Sigmoid colon (tissue), 7 donors: ENCODE results near the gene MYO5A. TPM values are rescaled to one million over a fixed set of nuclear protein-coding genes. Genes with fewer than 3 reads are reported as not detected.
"Not testable (repeated sequence)": the region's sequence is repeated elsewhere in the genome, so short reads cannot be mapped to it uniquely, and the experiment has no call there.

ENCODE experiments used
- DNase-seq: peaks from one replicate; pipeline ENCODE4 v3.0.0-alpha.2; 2019
- H3K27ac ChIP-seq, 4 donors: fragments of 200-600 bp; sonication (generic); one replicate each; pipeline ENCODE4 v1.5.1; 2016 to 2019; ENCODE audit warnings: mild to moderate bottlenecking in 1 of 4
- H3K27me3 ChIP-seq, 3 donors: fragments of 200-600 bp; sonication (generic); one replicate each; pipeline ENCODE4 v1.5.1; 2019; ENCODE audit warnings: mild to moderate bottlenecking in 1 of 3
- H3K36me3 ChIP-seq, 4 donors: fragments of 200-600 bp; sonication (generic); one replicate each; pipeline ENCODE4 v1.5.1; 2016 to 2019
- H3K4me1 ChIP-seq, 4 donors: fragments of 200-600 bp; sonication (generic); one replicate each; pipeline ENCODE4 v1.5.1; 2017 to 2019
- H3K4me3 ChIP-seq, 4 donors: fragments of 200-600 bp; sonication (generic); one replicate each; pipeline ENCODE4 v1.5.1; 2017 to 2019; ENCODE audit warnings: mild to moderate bottlenecking in 2 of 4, moderate library complexity in 1 of 4
- H3K9me3 ChIP-seq, 4 donors: fragments of 200-600 bp in 3 of 4; sonication (generic) in 3 of 4; one replicate each; pipeline versions ENCODE4 v1.5.1 to v1.6.1; 2013 to 2019
- EP300 ChIP-seq, 4 donors: sonication (generic); formaldehyde crosslinking; IDR thresholded peaks; one replicate each; pipeline ENCODE4 v1.6.1; 2017; ENCODE audit warnings: antibody characterized with exemption in 4 of 4
- POLR2A ChIP-seq, 2 donors: fragments of 450-650 bp; IDR thresholded peaks; one replicate each; pipeline ENCODE4 v1.6.1; 2016; ENCODE audit warnings: antibody characterized with exemption in 2 of 2, mild to moderate bottlenecking in 2 of 2, moderate library complexity in 2 of 2
- POLR2AphosphoS5 ChIP-seq, 4 donors: sonication (generic); formaldehyde crosslinking; IDR thresholded peaks; one replicate each; pipeline ENCODE4 v1.6.1; 2017; ENCODE audit warnings: antibody characterized with exemption in 4 of 4
- WGBS, 2 donors: extraction: QIAGEN DNeasy Blood & Tissue Kit; methylation state at CpG; one replicate each; pipeline ENCODE4 v1.1.7; 2013; 5-methylcytosine and 5-hydroxymethylcytosine counted together
- intact Hi-C: fragments of 100-400 bp; cut with DNase I; formaldehyde crosslinking; loops from one replicate; pipeline ENCODE4 v1.15.1; 2023
- polyA plus RNA-seq, 3 donors: library from polyadenylated mRNA; stranded (reverse); fragments of 200-250 nt; gene quantifications; one replicate each; pipeline ENCODE4 v1.2.3, GENCODE V29; 2013
- total RNA-seq, 4 donors: library from RNA; depleted of rRNA; stranded (reverse); fragments of >200 nt; gene quantifications; one replicate each; pipeline ENCODE4 v1.1.0, GENCODE V29; 2016
- TF ChIP-seq, protein P1 (sequence below), 4 experiments: fragments of 450-650 bp in 3 of 4; fragments of 200-600 bp in 1 of 4; IDR thresholded peaks; one replicate each; pipeline ENCODE4 v1.5.1; 2016 to 2019; ENCODE audit warnings: antibody characterized with exemption in 4 of 4, mild to moderate bottlenecking in 3 of 4, moderate library complexity in 2 of 4
- donor health status: healthy with polysubstance abuse.
- donor health status: Bipolar disorder and iron deficiency.
- donor health status: healthy.

MYO5A gene
- total and polyA plus RNA-seq, 7 donors = 2.1 to 46.0 (median 23.5) TPM

DNA sequence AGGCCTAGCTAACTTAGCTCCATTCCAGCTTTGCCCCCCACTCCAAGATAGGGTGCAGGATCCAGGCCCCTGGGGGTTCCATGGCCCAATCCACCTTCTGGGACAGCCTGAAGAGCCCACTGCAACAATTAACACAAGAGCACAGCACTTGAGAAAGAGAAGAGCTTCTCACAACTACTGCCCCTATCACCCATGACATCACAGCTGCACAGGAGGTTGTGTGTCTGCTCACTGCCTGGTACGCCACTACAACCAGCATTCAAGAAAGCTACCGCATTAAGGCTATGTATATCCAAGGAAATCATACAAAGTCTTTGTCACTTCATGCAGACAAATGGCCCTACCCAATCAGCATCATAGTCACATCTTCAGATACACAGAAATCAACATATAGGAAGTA, 62.0 kb downstream of the MYO5A start:
- Histone ChIP-seq H3K9me3 (no peaks in the 10 kb centered on the region), H3K4me3 (no peak overlapping the region), H3K36me3 (no peaks in the 10 kb centered on the region), H3K27ac (no peak overlapping the region), H3K4me1 (peaks cover 0 to 18% (median 0%) of the 10 kb centered on the region in 4 donors), H3K27me3 (no peaks in the 10 kb centered on the region)
- no peak for DNase-seq
- intact Hi-C loops = loop anchor here (10.0 kb wide), 1 partner anchor 52 kb away; no protein-coding TSS in a partner anchor
- 97 to 99% methylated on average over 2 of the region's 2 CpGs for WGBS, 2 donors
- TF ChIP-seq, protein P1, sequence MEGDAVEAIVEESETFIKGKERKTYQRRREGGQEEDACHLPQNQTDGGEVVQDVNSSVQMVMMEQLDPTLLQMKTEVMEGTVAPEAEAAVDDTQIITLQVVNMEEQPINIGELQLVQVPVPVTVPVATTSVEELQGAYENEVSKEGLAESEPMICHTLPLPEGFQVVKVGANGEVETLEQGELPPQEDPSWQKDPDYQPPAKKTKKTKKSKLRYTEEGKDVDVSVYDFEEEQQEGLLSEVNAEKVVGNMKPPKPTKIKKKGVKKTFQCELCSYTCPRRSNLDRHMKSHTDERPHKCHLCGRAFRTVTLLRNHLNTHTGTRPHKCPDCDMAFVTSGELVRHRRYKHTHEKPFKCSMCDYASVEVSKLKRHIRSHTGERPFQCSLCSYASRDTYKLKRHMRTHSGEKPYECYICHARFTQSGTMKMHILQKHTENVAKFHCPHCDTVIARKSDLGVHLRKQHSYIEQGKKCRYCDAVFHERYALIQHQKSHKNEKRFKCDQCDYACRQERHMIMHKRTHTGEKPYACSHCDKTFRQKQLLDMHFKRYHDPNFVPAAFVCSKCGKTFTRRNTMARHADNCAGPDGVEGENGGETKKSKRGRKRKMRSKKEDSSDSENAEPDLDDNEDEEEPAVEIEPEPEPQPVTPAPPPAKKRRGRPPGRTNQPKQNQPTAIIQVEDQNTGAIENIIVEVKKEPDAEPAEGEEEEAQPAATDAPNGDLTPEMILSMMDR (IDR thresholded peaks at IDR 0.05) = no peak

DNA sequence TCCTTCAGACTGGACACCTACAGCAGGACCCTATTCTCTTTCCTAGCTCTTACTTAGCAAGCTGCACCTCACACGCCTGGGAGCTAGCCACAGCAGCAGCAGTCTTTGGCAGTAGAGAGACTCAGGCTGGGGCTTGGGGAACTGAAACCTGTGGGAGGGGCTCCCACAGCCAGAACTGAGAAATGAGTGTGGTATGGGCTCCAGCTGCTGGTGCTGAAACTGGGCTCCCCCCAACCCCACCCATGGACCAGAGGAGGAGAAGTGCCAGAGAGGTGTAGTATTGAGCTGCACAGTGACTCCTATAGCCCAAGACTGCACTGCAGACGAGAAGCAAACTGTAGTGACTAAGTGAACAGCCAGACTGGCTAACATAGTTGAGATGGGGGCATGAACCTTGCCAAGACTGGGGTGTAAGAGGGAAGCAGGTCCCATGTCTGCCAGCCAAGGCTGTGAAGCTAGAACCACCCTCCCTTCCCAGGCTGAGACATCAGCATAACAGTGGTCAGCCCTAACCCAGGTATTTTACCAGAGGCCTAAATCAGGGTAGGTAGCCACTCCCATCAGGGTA, 62.5 kb downstream of the MYO5A start:
- H3K27me3 ChIP-seq = no peaks in the 10 kb centered on the region
- intact Hi-C loops = loop anchor here (10.0 kb wide), 1 partner anchor 51 kb away; no protein-coding TSS in a partner anchor
- no peaks in the 10 kb centered on the region for H3K36me3 ChIP-seq
- DNase-seq = peak; percentile 68
- no peak for TF ChIP-seq POLR2AphosphoS5 (IDR thresholded peaks at IDR 0.05)
- TF ChIP-seq EP300 (IDR thresholded peaks at IDR 0.05) = no peak
- no peak overlapping the region for H3K4me3 ChIP-seq
- H3K4me1 ChIP-seq = peaks cover 0 to 18% (median 0%) of the 10 kb centered on the region in 4 donors
- 57 to 76% methylated on average over 2 of the region's 2 CpGs for WGBS, 2 donors
- no peaks in the 10 kb centered on the region for H3K9me3 ChIP-seq
- H3K27ac ChIP-seq = no peak overlapping the region

DNA sequence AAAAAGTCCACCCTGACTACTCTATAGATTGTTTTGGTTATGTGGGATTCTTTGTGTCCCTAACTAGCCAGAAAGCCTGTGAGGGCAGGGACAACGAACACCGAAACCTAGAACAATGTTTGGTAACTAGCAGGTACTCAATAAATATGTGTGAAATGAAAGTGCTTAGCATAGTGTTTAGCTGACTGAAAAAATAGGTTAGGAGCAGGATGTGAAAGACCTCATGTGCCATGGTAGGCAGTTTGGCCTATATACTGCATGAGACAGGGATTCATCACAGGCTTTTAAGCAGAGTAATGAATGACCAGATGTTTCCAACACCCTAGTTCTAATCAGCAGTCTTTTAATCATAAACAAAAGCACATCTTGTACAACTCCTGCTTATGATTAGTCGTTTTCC, 64.2 kb downstream of the MYO5A start:
- H3K27ac ChIP-seq = no peak overlapping the region
- 67 to 75% methylated on average over 3 of the region's 3 CpGs for WGBS, 2 donors
- H3K27me3 ChIP-seq = no peaks in the 10 kb centered on the region
- no peaks in the 10 kb centered on the region for H3K9me3 ChIP-seq
- intact Hi-C loops = loop anchor here (10.0 kb wide), 1 partner anchor 50 kb away; no protein-coding TSS in a partner anchor
- no peak overlapping the region for H3K4me3 ChIP-seq
- H3K4me1 ChIP-seq = peaks cover 0 to 18% (median 0%) of the 10 kb centered on the region in 4 donors
- TF ChIP-seq, protein P1 (IDR thresholded peaks at IDR 0.05) = no peak
- DNase-seq = no peak
- H3K36me3 ChIP-seq = no peaks in the 10 kb centered on the region

DNA sequence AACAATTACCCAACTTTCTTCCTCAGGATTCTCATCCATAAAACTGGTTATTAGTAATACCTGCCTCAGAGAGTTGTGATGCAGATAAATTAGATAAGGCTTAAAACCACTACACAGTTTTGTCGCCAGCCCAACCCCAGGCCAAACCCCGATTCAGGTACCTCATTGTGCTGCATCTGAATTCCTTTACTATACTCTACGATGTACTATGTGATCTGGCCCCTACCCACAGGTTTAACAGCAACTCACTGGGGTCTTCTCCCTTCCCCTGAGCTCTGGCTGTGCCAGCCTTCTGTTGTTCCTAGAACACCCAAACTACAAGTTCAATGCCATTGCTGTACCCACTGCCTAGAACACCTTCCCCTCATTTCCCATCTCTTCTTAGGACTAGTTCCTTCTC, 64.6 kb downstream of the MYO5A start:
- Histone ChIP-seq H3K4me3 (no peak overlapping the region), H3K36me3 (no peaks in the 10 kb centered on the region), H3K9me3 (no peaks in the 10 kb centered on the region), H3K27ac (no peak overlapping the region), H3K27me3 (no peaks in the 10 kb centered on the region), H3K4me1 (peaks cover 0 to 18% (median 0%) of the 10 kb centered on the region in 4 donors)
- TF ChIP-seq POLR2AphosphoS5 (IDR thresholded peaks at IDR 0.05) = no peak
- TF ChIP-seq, protein P1 (IDR thresholded peaks at IDR 0.05) = no peak
- no peak for TF ChIP-seq EP300 (IDR thresholded peaks at IDR 0.05)
- no peak for TF ChIP-seq POLR2A (IDR thresholded peaks at IDR 0.05)
- intact Hi-C loops = loop anchor here (10.0 kb wide), 1 partner anchor 49 kb away; no protein-coding TSS in a partner anchor
- DNase-seq = no peak
- WGBS, 2 donors = 83 to 89% methylated on average over 3 of the region's 3 CpGs

DNA sequence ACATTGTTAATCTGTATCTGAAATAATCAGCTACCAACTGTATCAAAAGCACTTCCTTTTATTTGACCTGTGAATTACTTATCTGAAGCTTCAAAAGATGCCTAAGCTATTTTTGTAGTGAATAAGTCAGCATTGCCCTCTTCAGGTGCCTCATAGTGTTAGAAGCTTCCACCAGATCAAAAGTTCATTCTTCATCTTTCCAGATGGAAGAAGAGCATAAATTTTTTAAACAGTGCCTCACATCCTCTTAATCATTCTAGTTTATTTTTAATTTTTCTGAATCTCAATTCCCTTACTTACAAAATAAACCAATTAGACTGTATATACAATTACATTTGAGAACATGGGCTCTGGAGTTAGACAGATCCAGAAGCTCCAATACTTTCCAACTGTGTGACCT, 65.0 kb downstream of the MYO5A start:
- Histone ChIP-seq H3K27ac (no peak overlapping the region), H3K36me3 (no peaks in the 10 kb centered on the region), H3K4me3 (no peak overlapping the region), H3K27me3 (no peaks in the 10 kb centered on the region), H3K4me1 (peaks cover 0 to 18% (median 0%) of the 10 kb centered on the region in 4 donors), H3K9me3 (no peaks in the 10 kb centered on the region)
- DNase-seq = no peak
- TF ChIP-seq POLR2A (IDR thresholded peaks at IDR 0.05) = no peak
- intact Hi-C loops = loop anchor here (10.0 kb wide), 1 partner anchor 49 kb away; no protein-coding TSS in a partner anchor

DNA sequence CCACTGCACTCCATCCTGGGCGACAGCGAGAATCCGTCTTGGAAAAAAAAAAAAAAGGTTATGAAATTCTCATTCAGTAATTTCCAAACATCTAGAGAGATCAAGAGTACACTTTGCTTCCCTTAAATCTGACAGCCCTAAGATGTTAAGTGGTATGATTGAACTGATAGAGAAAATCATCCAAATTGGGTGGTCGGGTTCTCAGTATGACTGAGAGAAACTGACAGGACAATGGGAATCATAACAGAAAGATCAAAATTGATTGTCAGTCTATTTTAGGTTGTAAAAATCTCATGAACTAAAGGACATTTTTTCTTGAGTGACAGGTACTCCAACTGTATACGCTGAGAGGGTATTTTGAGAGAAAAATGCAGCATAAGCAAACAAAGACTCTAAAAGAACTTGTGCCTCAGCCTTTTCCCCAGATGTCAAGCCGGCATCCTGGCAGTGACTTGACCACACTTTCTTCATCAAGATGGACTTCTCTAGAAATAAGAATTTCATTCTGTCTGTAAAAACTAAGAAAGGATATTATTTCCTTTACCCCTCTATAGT, 65.8 kb downstream of the MYO5A start:
- no peak overlapping the region for H3K4me3 ChIP-seq
- H3K4me1 ChIP-seq = peaks cover 0 to 18% (median 0%) of the 10 kb centered on the region in 4 donors
- no peak for DNase-seq
- TF ChIP-seq EP300 (IDR thresholded peaks at IDR 0.05) (no peak), POLR2AphosphoS5 (IDR thresholded peaks at IDR 0.05) (no peak)
- intact Hi-C loops = loop anchor here (10.0 kb wide), 1 partner anchor 48 kb away; no protein-coding TSS in a partner anchor
- H3K9me3 ChIP-seq = no peaks in the 10 kb centered on the region
- H3K27ac ChIP-seq = no peak overlapping the region
- H3K36me3 ChIP-seq = no peaks in the 10 kb centered on the region
- WGBS, 2 donors = 87 to 90% methylated on average over 6 of the region's 6 CpGs
- H3K27me3 ChIP-seq = no peaks in the 10 kb centered on the region

DNA sequence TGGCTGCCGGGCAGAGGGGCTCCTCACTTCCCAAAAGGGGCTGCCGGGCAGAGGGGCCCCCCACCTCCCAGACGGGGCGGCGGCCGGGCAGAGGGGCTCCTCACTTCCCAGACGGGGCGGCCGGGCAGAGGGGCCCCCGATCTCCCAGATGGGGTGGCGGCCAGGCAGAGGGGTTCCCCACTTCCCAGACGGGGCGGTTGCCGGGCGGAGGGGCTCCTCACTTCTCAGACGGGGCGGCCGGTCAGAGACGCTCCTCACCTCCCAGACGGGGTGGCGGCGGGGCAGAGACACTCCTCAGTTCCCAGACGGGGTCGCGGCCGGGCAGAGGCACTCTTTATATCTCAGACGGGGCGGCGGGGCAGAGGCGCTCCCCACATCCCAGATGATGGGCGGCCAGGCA, 69.0 kb downstream of the MYO5A start:
- not testable (repeated sequence) for H3K4me1 ChIP-seq, H3K9me3 ChIP-seq, H3K27ac ChIP-seq, H3K27me3 ChIP-seq, DNase-seq, H3K4me3 ChIP-seq, H3K36me3 ChIP-seq
- intact Hi-C loops = loop anchor here (10.0 kb wide), 1 partner anchor 45 kb away; no protein-coding TSS in a partner anchor
- WGBS, 2 donors = 98 to 99% methylated on average over 30 of the region's 31 CpGs

DNA sequence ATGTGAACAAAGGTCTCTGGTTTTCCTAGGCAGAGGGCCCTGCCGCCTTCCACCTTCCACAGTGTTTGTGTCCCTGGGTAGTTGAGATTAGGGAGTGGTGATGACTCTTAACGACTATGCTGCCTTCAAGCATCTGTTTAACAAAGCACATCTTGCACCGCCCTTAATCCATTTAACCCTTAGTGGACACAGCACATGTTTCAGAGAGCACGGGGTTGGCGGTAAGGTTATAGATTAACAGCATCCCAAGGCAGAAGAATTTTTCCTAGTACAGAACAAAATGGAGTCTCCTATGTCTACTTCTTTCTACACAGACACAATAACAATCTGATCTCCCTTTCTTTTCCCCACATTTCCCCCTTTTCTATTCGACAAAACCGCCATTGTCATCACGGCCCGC, 69.4 kb downstream of the MYO5A start:
- WGBS, 2 donors = 83 to 86% methylated on average over 9 of the region's 9 CpGs
- intact Hi-C loops, H3K27me3 ChIP-seq, H3K27ac ChIP-seq, DNase-seq, H3K9me3 ChIP-seq, H3K4me3 ChIP-seq, H3K4me1 ChIP-seq, H3K36me3 ChIP-seq: not testable (repeated sequence)
